HG03432 (cell line): ENCODE data around the gene HOXA6.

Experiments used
- ATAC-seq: cut with Tn5 transposase; IDR thresholded peaks from one replicate; pipeline ENCODE4 v1.9.1; 2021; ENCODE audit warnings: mild to moderate bottlenecking, moderate library complexity; ENCODE audit not compliant: unreplicated experiment

HOXA6 gene

DNA sequence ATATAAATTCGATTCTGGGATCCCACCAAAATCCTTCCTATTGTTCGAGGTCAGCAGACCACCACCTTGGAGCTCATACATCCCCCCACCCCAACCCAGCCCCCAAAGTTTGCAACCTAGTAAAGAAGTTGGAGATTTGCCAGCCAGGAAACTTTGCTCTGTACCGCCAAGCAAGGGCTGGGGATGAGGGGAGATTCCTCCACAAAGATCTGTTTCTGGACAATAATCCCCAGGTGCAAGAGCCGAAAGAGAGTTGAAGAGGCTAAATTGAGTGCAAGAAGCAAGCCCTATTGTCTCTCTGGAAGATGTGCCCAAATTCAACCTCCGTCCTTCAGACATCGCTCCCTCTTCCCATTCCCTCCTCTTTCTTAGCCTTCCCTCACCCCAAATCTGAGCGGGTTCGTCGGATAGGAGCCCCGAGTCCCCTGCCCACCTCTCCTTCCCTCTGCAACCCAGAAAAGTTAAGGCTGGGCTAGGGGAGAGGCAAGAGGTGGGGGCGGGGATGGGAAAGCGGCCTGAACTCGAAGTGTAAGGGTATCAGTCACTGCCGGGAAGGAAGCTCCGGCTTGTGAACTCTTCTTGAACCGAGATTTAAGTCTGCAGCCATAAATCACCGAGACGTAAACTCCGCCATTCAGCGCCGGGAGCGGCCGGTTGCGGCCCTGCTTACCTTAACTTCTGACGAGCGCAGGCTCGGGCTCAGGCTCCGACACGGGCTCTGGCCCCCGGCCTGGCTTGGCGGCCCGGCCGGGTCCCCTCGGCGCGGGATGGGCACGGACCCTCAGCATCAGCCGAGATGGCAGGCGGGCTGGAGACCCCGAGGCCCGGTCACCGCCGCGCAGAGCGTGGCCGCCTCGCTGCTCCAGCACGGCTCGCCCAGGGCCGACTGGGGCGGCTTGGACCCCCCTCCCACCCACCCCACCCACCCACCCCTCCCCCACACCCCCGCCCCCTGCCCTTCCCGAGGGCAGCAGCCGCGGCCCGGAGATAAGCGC is 34.3 kb downstream of the HOXA6 start:
- no peak for ATAC-seq

DNA sequence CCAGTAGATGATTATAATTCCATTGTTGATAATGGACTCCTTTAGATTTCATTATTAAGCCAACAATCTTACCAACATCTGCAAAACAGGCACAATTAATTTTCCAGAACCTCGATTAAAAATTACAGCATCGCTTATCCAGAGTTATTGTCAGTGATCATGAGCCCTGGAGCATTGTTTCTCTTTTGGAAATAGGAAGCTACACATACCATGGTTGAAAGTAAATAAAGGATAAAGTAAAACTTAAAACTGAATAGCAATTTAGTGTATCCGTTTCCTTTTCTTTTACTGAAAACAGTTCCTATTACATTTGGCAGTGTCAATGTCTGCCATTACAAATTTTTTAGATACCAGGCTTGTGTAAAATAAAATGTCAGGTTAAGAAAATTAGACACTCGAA is 35.2 kb downstream of the HOXA6 start:
- no peak for ATAC-seq

DNA sequence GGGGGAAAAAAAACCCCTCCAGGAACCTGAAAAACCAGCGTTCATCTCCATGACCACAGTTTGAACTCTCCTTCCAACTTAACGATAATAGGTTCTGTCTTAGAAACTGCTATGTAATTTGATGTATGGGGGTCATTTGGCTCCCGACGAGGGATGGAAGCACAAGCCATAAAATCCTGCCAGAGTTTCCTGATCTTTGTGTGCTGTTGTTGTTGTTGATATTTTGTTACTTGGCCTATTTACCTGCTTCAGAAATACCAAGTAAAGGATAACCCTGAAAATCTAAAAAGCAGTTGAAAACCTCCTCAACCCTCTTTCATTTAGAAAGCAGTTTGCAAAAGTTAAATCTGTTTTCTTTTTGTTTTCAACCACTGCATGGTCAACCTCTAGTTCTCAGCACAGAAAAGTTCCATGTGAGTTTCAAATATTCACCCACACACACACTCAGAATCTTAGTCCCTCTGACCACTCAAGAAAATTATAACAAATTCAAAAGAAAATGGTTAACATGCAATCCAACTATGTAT is 35.8 kb downstream of the HOXA6 start:
- no peak for ATAC-seq

DNA sequence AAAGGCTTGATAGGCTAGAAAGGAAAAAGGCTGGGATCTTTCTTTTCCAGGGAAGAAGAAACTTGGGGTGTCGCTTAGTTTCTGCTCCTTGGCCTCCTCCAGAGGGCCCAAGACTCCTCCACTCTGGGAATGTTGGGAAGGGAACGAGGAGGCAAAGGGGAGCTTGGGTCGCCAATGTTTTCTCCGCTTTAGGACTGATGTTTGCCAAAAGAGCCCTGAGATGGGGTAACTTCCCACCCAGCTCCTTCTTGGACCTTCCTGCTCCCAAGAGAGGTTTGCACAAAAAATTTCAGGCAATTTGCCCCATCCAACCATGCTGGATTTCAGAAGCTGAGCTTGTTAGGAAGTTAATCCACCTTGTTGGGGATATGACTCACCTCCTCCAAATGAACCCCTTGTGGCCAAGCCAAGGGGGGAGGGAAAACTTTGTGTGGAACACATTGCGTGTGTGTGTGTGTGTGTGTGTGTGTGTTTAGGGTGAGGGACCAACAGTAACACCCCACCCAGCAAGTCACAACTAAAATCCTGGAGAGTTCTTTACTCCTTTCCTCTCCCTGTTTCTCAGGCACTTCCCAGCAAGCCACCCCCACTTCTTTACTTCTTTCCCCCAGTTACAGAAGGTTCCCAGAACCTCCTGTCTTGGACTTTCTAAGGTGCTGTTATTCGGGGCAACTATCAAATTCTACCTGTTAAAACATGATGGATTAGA is 36.4 kb downstream of the HOXA6 start:
- no peak for ATAC-seq

DNA sequence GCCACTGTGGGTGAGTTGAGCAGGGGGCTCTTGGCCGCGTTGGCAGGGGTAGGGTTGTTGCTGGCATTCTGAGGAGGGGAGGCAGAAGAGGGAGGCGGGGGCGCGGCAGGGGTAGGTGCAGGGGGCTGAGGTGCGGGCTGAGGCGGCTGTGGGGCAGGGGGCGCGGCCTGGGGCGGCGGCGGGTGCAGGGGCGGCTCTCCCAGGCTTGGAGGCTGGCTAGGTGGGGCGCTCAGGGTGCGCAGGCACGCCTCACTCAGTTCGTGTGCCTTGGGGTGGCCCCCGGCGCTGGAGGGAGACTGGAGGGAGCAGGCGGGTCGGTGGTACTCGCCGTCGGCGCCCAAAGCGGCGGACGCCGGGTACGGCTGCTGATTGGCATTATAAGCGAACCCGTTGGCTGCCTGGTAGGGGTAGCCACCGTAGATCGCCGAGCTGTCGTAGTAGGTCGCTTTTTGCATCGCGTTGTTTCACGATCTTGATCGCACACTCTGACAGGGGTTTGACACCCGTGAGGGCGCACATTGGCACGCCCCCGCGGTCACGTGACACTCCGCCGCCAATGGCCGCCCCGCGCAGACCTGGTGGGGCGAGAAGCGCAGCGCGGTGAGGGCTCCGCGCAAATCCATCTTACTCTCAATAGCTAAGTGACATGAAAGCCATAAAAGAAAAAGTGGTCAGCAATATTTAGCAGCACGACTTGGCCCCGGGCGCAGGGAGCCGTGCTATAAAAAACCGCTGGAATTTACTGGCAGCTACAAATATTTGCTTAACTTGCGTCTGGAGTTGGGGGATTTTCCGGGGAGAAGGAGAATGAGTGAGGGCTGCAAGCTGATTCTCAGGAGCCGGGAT is 37.2 kb downstream of the HOXA6 start:
- ATAC-seq: no peak

DNA sequence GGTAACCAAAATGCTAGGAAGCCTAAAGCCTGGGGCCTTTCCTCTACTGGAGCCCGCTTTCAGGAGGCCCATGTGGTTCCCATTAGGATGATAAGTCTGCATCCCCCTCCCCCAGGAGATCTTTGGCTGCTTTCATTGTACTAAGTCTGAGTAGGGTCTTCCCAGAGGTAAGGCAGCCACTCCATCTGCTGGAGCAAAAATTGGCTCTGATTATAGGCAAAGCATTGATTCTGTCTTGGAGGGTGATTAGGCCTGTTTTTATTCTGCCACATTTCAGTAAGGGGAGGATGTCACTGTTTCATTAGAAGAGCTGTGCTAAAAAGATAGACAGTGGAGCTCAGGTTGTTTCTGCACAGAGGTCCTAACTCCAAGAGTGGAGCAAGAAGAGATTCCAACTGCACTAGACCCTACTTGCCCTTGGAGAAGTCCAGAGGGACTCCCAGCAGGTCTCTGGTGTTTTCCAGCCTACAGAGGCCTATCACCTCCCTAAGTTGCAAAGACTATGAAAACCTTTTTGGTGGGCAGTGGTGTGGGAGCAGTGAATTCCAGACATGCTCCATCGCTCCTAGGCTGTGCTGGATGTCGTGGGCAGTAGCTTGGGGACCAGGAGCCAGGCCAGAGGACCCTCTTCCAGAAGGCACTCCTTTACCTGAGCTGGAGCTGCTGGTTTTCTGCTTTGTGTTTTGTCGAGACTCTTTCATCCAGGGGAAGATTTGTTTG is 37.9 kb downstream of the HOXA6 start:
- ATAC-seq: no peak

DNA sequence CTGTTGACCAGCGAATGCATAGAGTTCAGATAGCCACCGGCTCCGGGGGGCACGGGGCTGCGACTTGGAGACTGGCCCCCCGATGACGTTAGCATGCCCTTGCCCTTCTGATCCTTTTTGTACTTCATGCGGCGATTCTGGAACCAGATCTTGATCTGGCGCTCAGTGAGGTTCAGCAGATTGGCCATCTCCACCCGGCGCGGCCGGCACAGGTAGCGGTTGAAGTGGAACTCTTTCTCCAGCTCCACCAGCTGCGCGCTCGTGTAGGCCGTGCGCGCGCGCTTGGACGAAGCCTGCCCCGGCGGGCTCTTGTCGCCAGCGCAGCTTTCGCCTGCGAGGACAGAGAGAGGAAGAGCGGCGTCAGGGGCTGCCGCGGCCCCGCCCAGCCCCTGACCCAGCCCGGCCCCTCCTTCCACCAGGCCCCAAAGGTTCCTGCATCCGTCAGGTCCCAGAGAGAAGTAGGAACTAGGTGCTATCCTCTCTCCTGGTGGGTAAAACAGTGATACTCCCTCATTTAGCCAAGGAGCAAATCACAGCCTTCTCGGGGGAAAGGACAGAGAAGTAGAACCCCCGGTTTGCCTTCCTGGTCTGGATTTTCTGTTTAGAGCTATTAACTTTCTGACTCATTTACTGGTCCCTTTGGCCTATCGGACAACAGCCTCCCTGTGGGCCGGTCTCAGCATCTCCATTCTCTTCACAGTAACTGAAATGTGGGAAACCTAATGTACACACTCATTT is 39.0 kb downstream of the HOXA6 start:
- ATAC-seq: no peak

DNA sequence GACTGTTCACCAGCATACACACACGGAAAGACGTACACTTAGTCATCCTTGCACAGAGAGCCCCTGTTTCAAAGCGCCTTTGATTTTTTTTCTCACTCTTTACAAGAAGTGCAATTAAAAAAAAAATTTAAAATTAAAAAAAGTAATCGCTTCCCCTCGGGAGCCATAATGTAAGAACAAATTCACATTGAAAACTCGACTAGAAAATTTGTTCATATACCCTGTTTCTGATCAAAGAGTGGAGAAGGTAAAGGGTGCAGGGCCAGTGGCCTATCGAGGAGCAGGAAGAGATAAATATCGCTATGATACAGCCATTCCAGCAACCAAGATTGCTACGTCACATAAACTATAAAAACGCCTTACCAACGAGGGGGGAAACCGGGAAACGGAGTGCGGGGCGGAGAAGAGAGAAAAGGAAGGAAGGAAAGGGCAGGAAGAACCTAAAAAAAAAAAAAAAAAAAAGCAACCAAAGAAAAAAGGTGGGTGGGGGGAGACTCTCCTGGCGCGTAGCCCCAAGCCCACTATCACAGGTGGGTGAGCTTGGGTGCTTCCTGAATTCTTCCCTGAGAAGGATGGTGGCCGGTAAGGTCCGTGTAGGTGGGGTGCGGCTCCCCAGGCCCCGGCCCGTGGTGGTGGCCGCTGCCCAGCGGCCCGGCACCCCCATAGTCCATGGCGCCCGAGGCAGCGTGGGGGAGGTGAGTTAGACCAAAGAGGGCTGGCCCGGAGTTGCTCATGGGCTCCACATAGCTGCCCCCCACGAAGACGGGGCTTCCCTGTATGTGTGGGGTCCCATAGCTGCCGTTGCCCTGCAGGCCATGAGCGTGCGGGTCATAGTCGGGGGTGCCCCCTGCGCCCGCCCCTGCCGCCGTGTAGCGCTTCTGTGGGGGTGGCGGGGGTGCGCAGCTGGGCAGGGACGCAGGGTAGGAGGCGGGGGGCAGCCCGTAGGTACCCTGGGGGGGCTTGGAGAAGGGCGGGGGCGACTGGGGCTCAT is 39.9 kb downstream of the HOXA6 start:
- ATAC-seq: no peak

DNA sequence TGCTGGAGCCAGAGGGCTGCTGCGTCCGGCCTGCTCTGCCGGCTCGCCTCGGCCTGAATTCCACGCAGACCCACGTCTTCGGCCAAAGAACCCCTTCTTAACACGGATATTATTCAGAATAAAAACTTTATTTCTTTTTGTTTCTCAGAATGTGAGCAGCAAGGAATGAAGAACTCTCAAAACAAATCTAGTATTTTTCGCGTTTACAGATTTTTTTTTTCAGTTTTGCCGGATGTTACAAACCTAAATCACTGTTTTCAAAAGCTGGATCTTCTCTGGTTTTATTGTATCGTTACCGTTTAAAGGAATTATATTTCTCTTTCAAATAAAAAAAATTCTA is 40.7 kb downstream of the HOXA6 start:
- no peak for ATAC-seq

DNA sequence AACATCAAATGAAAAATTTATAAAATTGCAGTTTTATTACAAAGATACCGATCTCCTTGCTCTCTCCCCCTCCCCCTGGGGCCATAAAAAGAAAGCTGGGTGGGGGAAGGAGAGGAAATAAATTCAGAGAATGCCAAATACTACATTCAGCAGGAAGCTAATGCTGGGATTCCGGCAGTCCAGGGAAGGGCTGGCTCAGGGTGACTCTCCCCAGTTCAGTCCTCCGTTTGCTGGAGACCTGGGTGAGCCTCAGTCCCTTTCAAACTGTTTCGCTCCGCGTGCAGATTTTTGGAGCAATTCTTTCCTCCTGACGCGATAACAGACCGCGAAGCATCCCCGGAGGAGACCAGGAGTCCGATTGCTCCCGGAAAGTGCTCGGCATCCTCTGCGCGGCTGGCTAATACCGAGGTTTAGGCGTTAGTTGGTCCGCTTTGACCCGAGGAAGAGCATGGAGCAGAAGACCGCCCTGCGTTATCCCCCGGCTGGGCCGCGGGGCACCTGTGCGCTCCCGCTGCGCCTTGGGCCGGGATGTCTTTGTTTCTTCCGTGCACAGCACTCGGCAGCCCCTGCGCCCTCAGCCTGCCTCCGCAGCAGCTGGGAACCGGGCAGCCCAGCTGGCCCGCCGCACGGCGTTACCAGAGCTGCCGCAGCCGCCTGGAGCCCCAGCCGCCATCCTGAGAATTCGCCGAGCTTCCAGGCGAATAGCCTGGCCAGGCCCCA is 41.2 kb downstream of the HOXA6 start:
- no peak for ATAC-seq

DNA sequence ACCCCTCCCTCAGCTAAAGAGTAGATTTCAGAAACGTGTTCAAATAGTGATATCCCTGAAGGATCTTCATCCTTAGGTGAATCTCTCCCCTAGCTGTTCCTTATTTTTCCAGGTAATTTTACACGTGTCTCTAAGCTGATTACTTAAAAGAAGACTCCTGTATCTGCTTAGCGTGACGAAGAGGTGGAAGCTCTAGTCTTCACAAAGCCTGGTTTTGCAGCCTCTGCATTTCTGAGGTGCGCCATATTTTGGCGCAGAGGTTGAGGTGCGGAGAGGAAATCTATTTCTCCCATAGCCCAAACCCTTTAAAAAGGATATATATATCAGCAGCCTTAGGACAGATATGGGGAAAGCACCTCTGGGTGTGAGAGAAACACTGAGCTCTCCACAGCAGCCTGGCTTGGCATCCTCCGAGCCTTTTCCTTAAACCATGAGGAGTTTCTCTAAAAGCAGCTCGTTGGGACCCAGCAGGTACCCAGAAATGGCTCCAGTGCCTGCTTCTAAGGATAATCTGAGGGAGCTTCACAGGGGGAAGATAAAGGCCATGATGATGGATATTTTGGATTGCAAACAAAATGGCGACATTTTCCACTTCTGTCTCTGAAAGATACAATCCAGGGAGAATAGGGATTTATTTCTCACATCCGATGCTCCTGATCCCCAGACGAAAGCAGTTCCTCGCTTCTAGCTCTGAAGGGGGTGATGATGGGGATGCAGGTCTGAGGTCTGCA is 42.1 kb downstream of the HOXA6 start:
- ATAC-seq: no peak

DNA sequence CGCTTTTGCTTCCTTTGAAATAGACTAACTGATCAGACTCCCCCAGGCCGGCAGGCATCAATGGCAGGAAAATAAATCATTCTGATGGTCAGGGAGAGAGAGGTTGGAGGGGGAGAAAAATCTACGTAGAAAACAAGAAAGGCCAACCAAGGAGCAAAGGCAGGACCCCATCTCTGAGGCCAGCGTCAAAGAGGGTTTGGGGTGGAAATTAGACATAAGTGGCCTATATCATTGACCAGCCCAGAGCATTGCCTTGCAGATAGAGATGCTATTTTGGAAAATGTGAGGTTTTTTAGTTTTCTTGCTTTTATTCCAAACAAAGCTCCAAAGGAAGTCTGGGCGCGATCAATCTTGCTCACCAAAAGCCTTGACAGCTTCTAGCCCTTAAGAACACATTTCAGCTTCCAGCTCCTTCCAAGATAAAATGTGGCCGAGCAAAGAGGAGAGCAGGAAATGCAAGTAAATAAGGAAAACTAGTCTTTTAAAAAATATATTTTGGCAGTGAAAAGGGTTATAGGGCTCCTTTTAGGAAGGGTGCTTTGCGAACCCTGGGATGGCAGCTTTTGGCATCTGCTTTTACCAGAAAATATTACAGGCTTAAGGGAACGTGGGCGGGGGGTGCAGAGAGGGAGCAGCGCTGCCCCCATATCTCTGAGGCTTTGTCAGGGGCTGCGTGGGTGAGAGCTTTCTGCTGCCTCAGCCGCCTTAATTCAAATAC is 43.1 kb downstream of the HOXA6 start:
- no peak for ATAC-seq

DNA sequence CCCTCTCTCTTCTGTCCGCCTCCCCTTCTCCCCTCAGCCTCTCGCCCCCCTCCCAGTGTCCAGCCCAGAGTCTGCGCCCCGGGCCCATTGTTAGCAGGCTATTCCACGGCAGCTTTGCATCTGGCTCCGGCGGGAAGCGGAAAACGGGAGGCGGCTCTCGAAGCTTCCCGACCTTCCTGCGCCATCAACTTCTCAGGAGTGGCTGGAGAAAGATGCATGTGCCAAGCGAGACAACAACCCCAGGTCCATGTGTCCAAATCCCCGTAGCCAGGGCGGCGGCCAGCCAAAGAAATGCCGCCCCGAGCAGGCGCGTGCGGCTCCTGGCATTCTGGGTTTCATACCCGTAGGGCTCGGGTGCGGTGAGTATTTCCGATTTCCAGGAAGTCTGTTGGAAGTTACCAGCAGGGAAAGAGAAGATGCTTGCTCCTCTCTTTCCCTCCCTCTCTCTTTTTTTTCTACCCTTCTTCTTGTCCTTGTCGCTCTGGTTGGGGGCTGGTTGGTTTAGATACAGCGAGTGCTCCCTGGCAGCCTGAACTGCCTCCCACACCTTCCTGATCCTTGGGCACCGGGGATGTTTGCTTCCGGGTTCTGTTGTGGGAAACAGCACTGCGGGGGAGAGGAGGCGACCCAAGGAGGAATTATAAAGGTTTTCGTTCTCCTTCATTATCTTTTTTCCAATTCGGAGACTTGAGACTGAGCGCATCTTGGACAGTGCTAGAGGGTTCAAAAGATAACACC is 43.9 kb downstream of the HOXA6 start:
- ATAC-seq: no peak

DNA sequence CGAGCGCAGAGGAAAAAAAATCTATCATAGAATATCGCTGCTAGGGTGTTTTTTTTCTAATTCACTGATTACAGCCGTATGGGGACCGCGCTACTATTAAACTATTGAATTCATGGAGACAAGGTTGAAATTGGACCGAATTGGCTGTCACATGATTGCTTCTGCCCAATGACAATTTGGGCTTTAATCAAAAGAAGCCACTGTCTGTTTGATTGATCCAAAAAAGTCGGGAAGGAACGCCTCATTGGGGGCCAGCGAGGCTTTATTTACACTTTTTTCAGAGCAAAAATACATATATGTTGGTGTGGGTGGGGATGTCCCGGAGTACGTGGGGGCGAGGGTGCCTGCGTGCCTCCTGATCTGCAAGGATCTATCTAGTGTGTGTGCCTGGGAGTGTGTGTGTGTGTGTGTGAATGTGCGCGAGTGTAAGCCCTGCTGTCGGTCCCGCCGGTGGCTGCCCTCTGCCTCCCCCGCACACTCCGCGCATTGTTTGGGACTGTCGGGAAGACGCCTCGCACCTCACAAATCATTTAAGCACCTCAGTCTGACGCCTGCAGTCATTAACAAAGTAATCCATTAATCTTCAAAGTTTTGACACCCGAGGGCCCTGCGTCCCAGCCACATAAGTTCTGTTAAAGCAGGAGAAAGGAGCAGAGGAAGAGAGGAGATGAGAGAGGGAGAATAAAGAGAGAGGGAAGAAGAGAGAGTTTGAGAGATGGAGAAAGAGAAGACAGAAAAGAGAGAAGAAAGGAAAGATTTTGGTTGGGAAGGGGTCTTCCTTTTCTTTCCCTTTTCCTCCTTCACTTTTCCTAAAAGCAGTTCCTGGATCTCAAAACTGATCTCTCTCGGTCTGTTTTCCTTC is 44.8 kb downstream of the HOXA6 start, which contains the start of gene HOXA2:
Gene HOXA2 (minus strand): TSS at position 103 of the 862 bp plus-strand sequence. CDS start 183 bp downstream, outside the sequence.
- ATAC-seq: no peak
